HG02943 (cell line): ENCODE measurements around the gene ABCF1.

ENCODE experiments used
- ATAC-seq: cut with Tn5 transposase; IDR thresholded peaks from one replicate; pipeline ENCODE4 v1.9.1; 2021; ENCODE audit warnings: mild to moderate bottlenecking, low read depth, moderate library complexity; ENCODE audit not compliant: unreplicated experiment

The ABCF1 gene

DNA sequence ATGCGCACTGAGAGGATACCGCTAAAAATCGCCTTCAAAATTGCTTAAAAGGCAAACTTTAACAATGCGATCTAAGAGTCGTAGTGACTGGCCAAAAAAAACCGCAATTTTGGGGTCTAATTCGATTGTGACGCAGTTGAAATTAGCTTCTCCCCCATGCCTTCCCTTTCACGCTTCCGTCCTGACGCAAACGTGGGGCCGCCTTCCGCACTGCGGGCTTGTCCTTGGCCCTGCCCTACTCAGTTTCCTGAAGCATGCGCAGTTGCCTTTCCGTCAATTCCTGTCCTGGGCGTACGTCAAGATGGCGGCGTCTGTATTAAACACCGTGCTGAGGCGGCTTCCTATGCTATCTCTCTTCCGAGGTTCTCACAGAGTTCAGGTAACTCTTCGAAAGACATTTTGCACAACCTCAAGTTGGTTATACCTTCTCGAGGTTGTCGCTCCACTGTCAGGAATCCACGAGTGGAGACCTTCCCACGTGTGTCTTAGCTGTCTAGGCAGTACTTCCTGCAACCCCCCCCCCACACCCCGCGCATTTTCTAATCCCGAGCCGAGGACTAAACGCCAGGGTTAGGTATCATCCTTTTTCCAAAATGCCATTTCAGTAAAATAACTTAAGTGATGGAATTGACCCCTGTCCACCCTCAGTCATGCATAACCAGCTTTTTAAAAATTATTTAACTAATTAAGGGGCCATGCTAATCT is 46.5 kb downstream of the ABCF1 start, which contains the start of gene MRPS18B:
Gene MRPS18B (plus strand): TSS at position 276 of the 705 bp plus-strand sequence. CDS start 26 bp downstream, at position 302.
- peak; percentile 79 for ATAC-seq

- no peak for ATAC-seq
Observed at GRCh38 chr6:30618270-30618797, 47.1 kb downstream of the ABCF1 start.

GRCh38 chr6:30619561-30619960 is 48.3 kb downstream of the ABCF1 start:
- ATAC-seq, result no peak

- ATAC-seq, result no peak
Observed at GRCh38 chr6:30625511-30625910, 54.3 kb downstream of the ABCF1 start.

GRCh38 chr6:30626484-30627366 is 55.5 kb downstream of the ABCF1 start, which contains the start of gene ATAT1:
Gene ATAT1 (plus strand): TSS chr6:30626874.
- ATAC-seq, result peak; percentile 81

DNA sequence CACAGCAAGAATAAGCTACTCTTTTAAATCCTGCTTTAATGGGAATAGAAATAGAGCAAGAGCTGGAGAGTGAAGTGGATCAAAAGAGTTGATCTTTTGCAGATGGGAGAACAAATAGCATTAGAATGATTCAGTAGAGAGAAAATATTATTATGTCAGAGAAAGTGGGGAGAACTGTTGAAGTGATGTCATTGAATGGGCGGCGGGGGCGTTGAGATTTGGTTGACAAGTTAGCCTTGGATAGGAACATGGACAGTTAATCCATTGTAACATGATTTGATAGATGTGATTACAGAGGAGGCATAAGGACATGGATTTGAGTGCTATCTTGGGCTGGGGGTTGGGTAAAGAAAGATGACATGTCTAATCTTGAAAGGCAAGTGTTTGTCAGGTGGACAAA is 64.6 kb downstream of the ABCF1 start:
- ATAC-seq, result no peak

DNA sequence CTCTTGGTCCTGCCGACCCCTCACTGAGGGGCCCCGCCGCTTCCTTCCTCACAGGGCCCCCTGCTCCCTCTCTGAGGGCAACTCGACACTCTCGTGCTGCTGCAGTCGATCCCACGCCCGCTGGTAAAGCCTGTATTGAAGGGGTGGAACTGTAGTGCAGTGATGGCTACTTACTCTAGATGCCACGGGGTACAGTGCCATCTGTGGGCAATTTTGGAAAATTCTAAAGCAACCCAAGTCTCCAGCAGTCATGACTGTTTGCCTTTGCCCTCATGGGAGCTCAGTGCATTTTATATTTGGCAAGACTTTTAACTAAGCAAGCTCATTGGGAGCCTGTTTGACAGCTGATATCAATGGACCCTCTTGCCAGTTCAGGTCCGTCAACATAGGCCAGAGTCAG is 69.2 kb downstream of the ABCF1 start:
- no peak for ATAC-seq

DNA sequence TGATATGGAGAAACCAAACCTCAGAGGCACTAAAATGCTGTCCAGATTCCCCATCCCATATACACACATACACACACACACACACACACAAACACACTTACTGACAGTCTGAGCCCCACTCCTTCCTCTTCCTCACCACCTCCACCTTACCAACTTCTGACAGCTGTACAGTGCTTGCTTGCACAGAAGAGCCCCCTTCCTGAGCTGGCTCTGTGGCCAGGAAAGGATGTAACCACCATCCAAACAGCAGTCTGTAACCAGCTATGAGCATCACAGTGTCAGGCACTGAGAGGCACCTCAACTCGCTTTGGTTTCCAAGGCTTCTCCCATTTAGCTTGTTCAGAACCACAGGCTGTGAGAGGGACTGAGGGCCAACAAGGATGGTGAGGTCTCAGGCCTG is 69.8 kb downstream of the ABCF1 start:
- no peak for ATAC-seq
